Cardiac fibroblast (primary cell): ENCODE results near the gene MAGI1.

Source experiments
- DNase-seq, 2 donors: peaks; one replicate each; pipeline versions ENCODE4 v3.0.0 to v3.0.0-alpha.2; 2010; ENCODE audit warnings: low read depth in 2 of 2
- H3K4me3 ChIP-seq, 2 donors: replicated peaks in 1 of 2; 1 replicate in 1 of 2; 2 replicates in 1 of 2; pipeline ENCODE4 v1.5.1; 2011; ENCODE audit warnings: low read depth in 2 of 2, low read length in 2 of 2, mild to moderate bottlenecking in 2 of 2, moderate library complexity in 1 of 2
- TF ChIP-seq, protein P1 (sequence below): IDR thresholded peaks from one replicate; pipeline ENCODE4 v1.5.1; 2011; ENCODE audit warnings: low read depth, mild to moderate bottlenecking, low read length, inconsistent platforms

Gene MAGI1

DNA sequence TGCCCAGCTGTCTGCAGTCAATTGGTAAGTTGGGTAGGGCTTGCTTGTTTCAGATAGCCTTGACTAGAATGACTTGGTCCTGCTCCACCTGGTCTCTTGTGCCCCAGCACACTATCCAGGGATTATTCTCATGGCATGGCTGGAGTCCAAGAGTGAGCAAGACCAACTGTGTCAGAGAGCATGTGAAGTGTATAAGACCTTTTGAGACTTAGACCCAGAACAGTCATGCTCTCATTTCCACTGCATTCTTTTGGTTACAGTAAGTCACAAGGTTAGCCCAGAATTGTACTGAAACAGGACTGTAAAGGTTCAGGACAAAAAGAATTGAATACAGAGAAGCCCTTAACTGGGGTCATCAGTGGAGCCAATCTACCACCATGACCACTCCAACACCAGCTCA is 700.1 kb downstream of the MAGI1 start:
- TF ChIP-seq, protein P1, sequence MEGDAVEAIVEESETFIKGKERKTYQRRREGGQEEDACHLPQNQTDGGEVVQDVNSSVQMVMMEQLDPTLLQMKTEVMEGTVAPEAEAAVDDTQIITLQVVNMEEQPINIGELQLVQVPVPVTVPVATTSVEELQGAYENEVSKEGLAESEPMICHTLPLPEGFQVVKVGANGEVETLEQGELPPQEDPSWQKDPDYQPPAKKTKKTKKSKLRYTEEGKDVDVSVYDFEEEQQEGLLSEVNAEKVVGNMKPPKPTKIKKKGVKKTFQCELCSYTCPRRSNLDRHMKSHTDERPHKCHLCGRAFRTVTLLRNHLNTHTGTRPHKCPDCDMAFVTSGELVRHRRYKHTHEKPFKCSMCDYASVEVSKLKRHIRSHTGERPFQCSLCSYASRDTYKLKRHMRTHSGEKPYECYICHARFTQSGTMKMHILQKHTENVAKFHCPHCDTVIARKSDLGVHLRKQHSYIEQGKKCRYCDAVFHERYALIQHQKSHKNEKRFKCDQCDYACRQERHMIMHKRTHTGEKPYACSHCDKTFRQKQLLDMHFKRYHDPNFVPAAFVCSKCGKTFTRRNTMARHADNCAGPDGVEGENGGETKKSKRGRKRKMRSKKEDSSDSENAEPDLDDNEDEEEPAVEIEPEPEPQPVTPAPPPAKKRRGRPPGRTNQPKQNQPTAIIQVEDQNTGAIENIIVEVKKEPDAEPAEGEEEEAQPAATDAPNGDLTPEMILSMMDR = no peak
- peak; percentile 13 to 29 for DNase-seq
- H3K4me3 ChIP-seq = no peak overlapping the region

DNA sequence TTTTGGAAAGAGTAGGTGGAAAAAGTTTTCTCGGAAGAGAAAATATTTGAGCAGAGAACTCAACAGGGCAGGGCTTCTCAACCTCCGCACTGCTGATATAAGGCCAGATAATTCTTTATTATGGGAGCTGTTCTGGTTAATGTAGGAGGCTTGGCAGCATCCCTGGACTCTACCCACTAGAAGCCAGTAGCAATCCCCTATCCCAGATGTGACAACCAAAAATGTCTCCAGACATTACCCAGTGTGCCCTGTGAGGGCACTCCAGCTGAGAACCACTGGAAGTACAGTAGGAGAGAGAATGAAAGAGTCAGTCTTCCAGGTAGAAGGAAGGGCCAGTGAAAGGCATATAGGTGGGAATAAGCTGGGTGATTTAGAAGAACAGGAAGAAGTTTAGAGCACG is 703.1 kb downstream of the MAGI1 start:
- TF ChIP-seq, protein P1 = no peak
- no peak overlapping the region for H3K4me3 ChIP-seq
- DNase-seq = no peak

DNA sequence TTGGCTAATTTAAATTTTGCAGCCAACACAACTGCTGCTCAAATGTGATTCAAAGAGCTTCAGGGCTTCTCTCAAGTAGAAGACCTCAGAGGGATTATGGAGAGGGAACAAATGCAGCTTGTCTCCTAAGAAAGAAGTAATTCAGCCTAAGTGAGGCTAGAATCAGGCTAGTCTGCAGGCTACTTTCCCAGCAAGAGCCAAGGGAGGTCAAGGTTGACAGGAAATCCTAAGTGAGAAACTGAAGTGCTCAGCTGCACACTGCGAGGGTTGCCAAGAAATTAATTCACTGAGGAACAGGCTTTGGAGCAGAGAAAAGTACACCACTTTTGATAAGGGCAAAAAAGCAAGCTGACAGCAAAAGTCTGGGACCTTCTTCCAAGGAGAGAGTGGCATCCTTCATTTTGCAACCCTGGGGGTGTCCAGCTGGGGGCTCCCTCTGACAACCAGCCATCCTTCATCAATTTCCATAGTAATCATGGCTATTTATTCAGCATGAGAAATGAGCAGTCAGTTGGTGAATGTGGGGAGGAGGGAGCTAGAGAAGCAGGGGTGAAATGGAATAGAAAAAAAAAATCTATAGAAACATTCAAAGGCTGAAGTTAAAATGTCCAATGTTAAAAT is 704.6 kb downstream of the MAGI1 start:
- TF ChIP-seq, protein P1 = peak; percentile 22
- H3K4me3 ChIP-seq = no peak overlapping the region
- peak; percentile 6 to 61 for DNase-seq

DNA sequence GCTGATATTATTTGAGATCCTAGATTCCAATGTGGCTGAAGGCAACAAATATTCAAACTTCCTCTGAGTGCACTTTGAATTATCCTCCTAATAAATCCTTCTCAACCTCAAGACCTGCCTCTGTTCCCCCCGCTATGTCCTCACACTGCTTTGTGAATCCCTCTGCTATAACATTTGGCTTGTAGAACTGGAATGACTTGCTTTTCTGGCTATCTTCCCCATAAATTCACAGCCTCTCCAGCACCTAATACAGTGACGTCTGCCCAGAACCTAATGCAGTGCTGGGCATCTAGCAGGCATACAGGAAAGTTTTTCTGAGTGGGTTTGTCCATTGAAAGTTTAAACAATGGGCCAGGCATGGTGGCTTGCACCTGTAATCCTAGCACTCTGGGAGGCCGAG is 707.0 kb downstream of the MAGI1 start:
- TF ChIP-seq, protein P1 = no peak
- H3K4me3 ChIP-seq = no peak overlapping the region
- DNase-seq = no peak

DNA sequence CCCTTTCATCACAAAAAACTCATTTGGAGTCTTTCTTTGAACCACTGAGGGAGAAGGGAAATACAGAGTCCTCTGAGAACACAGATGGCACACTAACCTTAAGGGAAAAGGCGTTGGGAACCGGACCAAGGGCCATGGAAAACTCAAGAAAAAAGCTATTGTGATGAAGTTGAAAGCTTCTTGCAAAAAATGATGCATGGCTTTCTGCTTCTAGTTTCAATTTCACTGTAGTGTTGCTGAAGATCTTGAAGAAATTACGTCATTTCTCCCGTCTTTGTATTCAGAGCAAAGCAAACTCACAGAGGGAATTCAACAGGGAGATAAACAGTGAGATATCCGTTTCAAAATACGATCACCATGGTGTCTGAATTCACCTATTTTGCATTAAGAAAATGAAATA is 708.6 kb downstream of the MAGI1 start:
- peak; percentile 28 to 30 for DNase-seq
- TF ChIP-seq, protein P1 = no peak
- H3K4me3 ChIP-seq = no peak overlapping the region

DNA sequence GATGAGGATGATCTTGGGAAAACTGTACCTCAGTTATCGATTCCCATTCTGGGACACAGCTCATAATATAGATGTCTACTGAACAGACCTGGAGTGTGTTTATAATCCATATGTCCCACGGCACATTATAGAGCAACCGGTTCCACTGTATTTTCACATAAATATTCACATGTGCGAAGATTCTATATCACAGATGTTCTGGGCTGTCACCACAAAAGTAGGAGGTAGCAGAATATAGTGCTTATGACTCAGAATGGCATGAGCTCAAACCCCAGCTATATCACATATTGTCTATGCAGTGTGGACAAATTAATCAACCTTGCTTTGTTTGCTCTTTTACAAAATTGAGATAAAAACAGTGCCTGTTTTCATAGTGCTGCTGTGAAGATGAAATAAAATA is 710.6 kb downstream of the MAGI1 start:
- DNase-seq = no peak
- TF ChIP-seq, protein P1 = no peak
- no peak overlapping the region for H3K4me3 ChIP-seq

DNA sequence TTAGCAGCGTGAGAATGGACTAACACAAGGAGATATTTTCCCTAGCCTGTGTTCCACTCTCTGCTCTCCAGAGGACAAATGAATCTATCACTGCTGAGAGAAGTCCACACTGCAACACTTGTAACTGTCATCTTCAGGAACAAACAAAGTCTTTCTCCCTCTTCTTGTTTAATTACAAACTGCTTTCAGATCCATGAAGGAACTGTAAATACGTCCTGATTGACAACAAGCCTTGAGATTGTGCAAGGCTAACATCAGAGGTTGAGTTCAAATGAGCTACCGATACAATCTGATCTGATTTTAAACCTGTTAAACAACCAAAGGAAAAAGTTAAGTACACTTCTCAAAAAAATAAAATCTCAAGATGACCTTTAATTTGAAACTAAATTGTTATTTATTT is 712.1 kb downstream of the MAGI1 start:
- no peak for DNase-seq
- TF ChIP-seq, protein P1 = no peak
- no peak overlapping the region for H3K4me3 ChIP-seq
